Measurements from ENCODE around the gene PCDHB16. TPM values are rescaled to one million over a fixed set of nuclear protein-coding genes. Genes with fewer than 3 reads are reported as not detected.
"Not testable (repeated sequence)": the region's sequence is repeated elsewhere in the genome, so short reads cannot be mapped to it uniquely, and the experiment has no call there.

PCDHB16 gene
- total RNA-seq, 2 donors from 2014 or later: not detected

DNA sequence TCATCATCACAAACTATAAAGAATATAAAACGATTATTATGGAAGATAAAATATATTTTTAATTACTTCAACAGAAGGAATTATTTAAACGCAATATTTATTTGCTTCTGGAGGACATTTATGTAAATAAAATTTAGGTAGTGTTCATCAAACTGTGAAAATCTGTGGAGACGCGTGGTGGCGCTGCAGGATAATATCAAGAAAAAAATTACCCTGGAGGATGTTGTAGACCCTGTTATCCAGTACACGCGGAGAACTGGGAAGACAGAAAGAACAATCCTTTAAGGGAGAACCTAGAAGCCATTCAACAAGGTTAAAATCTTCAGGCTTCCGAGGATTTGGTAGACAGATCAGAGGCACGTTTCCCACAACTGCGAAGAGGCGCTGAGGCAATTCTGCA is 26.3 kb downstream of the PCDHB16 start, which contains the start of gene PCDHB12:
Gene PCDHB12, plus strand, starts transcription at position 242 of the 400 bp plus-strand sequence. CDS start 189 bp downstream, outside the sequence.
- no peak for ATAC-seq
- Mint-ChIP-seq H3K36me3 (peaks cover 17 to 23% of the 10 kb centered on the region in 2 donors), H3K9me3 (peaks cover 4 to 10% of the 10 kb centered on the region in 2 donors), H3K27ac (no peak within 1 kb of the TSS)
- DNase-seq (ENCODE audit: low spot score in 2 of 2): no peak

DNA sequence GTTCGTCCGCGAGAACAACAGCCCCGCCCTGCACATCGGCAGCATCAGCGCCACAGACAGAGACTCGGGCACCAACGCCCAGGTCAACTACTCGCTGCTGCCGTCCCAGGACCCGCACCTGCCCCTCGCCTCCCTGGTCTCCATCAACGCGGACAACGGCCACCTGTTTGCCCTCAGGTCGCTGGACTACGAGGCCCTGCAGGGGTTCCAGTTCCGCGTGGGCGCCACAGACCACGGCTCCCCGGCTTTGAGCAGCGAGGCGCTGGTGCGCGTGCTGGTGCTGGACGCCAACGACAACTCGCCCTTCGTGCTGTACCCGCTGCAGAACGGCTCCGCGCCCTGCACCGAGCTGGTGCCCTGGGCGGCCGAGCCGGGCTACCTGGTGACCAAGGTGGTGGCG is 28.1 kb downstream of the PCDHB16 start:
- peaks cover 12 to 14% of the 10 kb centered on the region in 2 donors for H3K9me3 Mint-ChIP-seq
- not testable (repeated sequence) for ATAC-seq; DNase-seq (ENCODE audit: low spot score in 2 of 2); H3K27ac Mint-ChIP-seq
- peaks cover 27 to 32% of the 10 kb centered on the region in 2 donors for H3K36me3 Mint-ChIP-seq

DNA sequence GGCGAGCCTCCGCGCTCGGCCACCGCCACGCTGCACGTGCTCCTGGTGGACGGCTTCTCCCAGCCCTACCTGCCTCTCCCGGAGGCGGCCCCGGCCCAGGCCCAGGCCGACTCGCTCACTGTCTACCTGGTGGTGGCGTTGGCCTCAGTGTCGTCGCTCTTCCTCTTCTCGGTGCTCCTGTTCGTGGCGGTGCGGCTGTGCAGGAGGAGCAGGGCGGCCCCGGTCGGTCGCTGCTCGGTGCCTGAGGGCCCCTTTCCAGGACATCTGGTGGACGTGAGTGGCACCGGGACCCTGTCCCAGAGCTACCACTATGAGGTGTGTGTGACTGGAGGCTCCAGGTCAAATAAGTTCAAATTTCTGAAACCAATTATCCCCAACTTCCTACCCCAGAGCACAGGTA is 28.7 kb downstream of the PCDHB16 start:
- Mint-ChIP-seq H3K9me3 (peaks cover 13 to 14% of the 10 kb centered on the region in 2 donors), H3K36me3 (peaks cover 30 to 34% of the 10 kb centered on the region in 2 donors)
- H3K27ac Mint-ChIP-seq; DNase-seq (ENCODE audit: low spot score in 2 of 2); ATAC-seq: not testable (repeated sequence)

DNA sequence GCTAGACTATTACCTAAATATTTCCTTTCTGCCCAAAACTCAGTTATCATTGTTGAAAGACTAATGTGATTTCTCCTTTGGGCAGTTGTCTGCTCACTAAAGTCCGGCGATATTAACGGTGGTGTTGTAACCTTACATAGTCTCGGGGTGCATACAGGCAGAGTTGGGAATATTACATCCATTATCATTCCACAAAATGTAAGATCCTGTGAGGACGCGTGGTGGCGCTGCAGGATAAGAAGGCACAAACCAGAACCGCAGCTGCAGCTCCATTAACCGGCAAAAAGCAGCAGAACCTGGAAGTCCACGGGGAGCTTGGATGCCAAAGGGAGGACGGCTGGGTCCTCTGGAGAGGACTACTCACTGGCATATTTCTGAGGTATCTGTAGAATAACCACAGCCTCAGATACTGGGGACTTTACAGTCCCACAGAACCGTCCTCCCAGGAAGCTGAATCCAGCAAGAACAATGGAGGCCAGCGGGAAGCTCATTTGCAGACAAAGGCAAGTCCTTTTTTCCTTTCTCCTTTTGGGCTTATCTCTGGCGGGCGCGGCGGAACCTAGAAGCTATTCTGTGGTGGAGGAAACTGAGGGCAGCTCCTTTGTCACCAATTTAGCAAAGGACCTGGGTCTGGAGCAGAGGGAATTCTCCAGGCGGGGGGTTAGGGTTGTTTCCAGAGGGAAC is 31.6 kb downstream of the PCDHB16 start, which contains the start of gene PCDHB13:
Gene PCDHB13, plus strand, starts transcription at position 264 of the 684 bp plus-strand sequence. Its CDS starts 205 bp downstream, at position 469.
- not testable (repeated sequence) for H3K27ac Mint-ChIP-seq; DNase-seq (ENCODE audit: low spot score in 2 of 2); ATAC-seq
- H3K36me3 Mint-ChIP-seq: peaks cover 38 to 45% of the 10 kb centered on the region in 2 donors
- peaks cover 17 to 19% of the 10 kb centered on the region in 2 donors for H3K9me3 Mint-ChIP-seq

DNA sequence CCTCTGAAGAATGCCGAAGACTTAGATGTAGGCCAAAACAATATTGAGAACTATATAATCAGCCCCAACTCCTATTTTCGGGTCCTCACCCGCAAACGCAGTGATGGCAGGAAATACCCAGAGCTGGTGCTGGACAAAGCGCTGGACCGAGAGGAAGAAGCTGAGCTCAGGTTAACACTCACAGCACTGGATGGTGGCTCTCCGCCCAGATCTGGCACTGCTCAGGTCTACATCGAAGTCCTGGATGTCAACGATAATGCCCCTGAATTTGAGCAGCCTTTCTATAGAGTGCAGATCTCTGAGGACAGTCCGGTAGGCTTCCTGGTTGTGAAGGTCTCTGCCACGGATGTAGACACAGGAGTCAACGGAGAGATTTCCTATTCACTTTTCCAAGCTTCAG is 32.4 kb downstream of the PCDHB16 start:
- H3K27ac Mint-ChIP-seq; DNase-seq (ENCODE audit: low spot score in 2 of 2); ATAC-seq: not testable (repeated sequence)
- Mint-ChIP-seq H3K36me3 (peaks cover 31 to 43% of the 10 kb centered on the region in 2 donors), H3K9me3 (peaks cover 19 to 22% of the 10 kb centered on the region in 2 donors)

DNA sequence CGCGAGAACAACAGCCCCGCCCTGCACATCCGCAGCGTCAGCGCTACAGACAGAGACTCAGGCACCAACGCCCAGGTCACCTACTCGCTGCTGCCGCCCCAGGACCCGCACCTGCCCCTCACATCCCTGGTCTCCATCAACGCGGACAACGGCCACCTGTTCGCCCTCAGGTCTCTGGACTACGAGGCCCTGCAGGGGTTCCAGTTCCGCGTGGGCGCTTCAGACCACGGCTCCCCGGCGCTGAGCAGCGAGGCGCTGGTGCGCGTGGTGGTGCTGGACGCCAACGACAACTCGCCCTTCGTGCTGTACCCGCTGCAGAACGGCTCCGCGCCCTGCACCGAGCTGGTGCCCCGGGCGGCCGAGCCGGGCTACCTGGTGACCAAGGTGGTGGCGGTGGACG is 33.3 kb downstream of the PCDHB16 start:
- not testable (repeated sequence) for DNase-seq (ENCODE audit: low spot score in 2 of 2); ATAC-seq; H3K27ac Mint-ChIP-seq
- Mint-ChIP-seq H3K36me3 (peaks cover 32 to 45% of the 10 kb centered on the region in 2 donors), H3K9me3 (peaks cover 23 to 30% of the 10 kb centered on the region in 2 donors)

DNA sequence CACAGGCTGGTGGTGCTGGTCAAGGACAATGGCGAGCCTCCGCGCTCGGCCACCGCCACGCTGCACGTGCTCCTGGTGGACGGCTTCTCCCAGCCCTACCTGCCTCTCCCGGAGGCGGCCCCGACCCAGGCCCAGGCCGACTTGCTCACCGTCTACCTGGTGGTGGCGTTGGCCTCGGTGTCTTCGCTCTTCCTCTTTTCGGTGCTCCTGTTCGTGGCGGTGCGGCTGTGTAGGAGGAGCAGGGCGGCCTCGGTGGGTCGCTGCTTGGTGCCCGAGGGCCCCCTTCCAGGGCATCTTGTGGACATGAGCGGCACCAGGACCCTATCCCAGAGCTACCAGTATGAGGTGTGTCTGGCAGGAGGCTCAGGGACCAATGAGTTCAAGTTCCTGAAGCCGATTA is 33.8 kb downstream of the PCDHB16 start:
- not testable (repeated sequence) for H3K27ac Mint-ChIP-seq; DNase-seq (ENCODE audit: low spot score in 2 of 2); ATAC-seq
- H3K9me3 Mint-ChIP-seq: peaks cover 25 to 28% of the 10 kb centered on the region in 2 donors
- H3K36me3 Mint-ChIP-seq: peaks cover 29 to 44% of the 10 kb centered on the region in 2 donors

DNA sequence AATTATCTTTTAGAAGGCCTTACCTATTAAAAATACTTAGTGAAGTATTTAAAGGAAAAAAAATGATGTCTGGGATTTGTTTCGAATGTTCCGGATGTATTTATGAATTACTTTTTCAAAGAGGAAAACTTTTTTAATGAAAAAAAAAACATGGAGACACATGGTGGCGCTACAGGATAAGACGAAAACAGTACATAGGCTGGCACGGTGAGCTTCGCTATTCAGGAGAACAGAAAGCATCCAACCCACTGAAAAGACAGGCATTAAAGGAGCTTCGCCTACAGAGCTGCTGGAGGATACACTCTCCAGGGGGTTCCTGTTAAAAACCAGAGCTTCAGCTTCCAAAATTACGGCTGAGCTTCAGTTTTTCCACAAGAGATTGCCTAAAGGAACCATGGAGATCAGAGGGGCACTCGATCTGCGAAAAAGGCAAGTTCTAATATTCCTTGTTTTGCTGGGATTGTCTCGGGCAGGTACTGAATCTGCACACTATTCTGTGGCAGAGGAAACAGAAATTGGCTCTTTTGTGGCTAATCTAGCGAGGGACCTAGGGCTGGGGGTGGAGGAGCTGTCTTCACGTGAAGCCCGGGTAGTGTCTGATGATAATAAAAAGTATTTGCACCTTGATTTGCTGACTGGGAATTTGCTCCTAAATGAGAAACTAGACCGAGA is 41.1 kb downstream of the PCDHB16 start, which contains the start of gene PCDHB14:
Gene PCDHB14, plus strand, starts transcription at position 232 of the 672 bp plus-strand sequence. Its CDS starts 163 bp downstream, at position 395.
- H3K36me3 Mint-ChIP-seq: peaks cover 18 to 46% of the 10 kb centered on the region in 2 donors
- H3K27ac Mint-ChIP-seq: no peak within 1 kb of the TSS
- peaks cover 17 to 21% of the 10 kb centered on the region in 2 donors for H3K9me3 Mint-ChIP-seq
- DNase-seq (ENCODE audit: low spot score in 2 of 2): no peak
- no peak for ATAC-seq

DNA sequence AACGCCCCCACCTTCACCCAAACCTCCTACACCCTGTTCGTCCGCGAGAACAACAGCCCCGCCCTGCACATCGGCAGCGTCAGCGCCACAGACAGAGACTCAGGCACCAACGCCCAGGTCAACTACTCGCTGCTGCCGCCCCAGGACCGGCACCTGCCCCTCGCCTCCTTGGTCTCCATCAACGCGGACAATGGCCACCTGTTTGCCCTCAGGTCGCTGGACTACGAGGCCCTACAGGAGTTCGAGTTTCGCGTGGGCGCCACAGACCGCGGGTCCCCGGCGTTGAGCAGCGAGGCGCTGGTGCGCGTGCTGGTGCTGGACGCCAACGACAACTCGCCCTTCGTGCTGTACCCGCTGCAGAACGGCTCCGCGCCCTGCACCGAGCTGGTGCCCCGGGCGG is 42.7 kb downstream of the PCDHB16 start:
- H3K36me3 Mint-ChIP-seq: peaks cover 18 to 36% of the 10 kb centered on the region in 2 donors
- ATAC-seq; DNase-seq (ENCODE audit: low spot score in 2 of 2); H3K27ac Mint-ChIP-seq: not testable (repeated sequence)
- peaks cover 16 to 20% of the 10 kb centered on the region in 2 donors for H3K9me3 Mint-ChIP-seq

DNA sequence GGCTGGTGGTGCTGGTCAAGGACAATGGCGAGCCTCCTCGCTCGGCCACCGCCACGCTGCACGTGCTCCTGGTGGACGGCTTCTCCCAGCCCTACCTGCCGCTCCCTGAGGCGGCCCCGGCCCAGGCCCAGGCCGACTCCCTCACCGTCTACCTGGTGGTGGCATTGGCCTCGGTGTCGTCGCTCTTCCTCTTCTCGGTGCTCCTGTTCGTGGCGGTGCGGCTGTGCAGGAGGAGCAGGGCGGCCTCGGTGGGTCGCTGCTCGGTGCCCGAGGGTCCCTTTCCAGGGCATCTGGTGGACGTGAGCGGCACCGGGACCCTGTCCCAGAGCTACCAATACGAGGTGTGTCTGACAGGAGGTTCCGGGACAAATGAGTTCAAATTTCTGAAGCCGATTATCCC is 43.2 kb downstream of the PCDHB16 start:
- Mint-ChIP-seq H3K9me3 (peaks cover 12 to 14% of the 10 kb centered on the region in 2 donors), H3K36me3 (peaks cover 12 to 30% of the 10 kb centered on the region in 2 donors)
- not testable (repeated sequence) for DNase-seq (ENCODE audit: low spot score in 2 of 2); H3K27ac Mint-ChIP-seq; ATAC-seq

DNA sequence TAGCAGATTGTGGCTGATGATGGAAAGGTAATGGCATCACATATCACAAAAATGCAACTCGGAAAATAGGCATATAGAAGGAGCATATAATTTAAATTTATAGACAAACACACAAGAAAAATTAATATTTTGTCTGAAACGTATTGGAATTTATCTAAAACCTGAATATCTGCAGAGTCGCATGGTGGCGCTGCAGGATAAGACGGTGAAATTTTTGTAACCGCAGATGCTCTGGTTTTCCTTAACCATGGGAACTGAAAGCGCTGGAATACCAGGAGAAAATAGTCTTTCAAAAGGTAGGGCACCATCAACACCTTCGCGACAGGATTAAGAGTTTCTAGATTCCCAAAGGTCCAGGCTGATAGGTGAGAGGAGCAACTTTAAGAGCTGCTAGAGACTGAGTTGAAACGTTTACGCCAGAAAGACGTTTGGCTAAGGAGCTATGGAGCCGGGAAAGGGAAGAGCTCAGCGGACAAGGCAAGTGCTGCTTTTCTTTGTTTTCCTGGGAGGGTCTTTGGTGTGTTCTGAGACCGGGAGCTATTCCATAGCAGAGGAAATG is 52.0 kb downstream of the PCDHB16 start:
- DNase-seq (ENCODE audit: low spot score in 2 of 2) (no peak), ATAC-seq (no peak)
- H3K36me3 Mint-ChIP-seq: peaks cover 23 to 50% of the 10 kb centered on the region in 2 donors
- H3K27ac Mint-ChIP-seq: peak overlapping the region in 1 of 2 donors; percentile 69
- peaks cover 20 to 34% of the 10 kb centered on the region in 2 donors for H3K9me3 Mint-ChIP-seq

Other genes with a start within 250 kb of the PCDHB16 start
- gene PCDHAC2, start 215.9 kb upstream of the PCDHB16 start, total RNA-seq: not detected
- gene PCDHB1, start 131.0 kb upstream of the PCDHB16 start, total RNA-seq: not detected
- not detected for gene PCDHB2, start 87.8 kb upstream of the PCDHB16 start, total RNA-seq
- gene PCDHB3, start 81.9 kb upstream of the PCDHB16 start, total RNA-seq: not detected
- not detected for gene PCDHB4, start 60.6 kb upstream of the PCDHB16 start, total RNA-seq
- gene PCDHB5, start 47.2 kb upstream of the PCDHB16 start, total RNA-seq: under 1 TPM in 1 of 2 donors, not detected in 1; 0.08 TPM
- not detected for gene PCDHB6, start 32.3 kb upstream of the PCDHB16 start, total RNA-seq
- gene PCDHB7, start 9.7 kb upstream of the PCDHB16 start, total RNA-seq: not detected
- not detected for gene PCDHB8, start 4.6 kb upstream of the PCDHB16 start, total RNA-seq
- gene PCDHB9, start 4.8 kb downstream of the PCDHB16 start, total RNA-seq: not detected
- not detected for gene PCDHB10, start 10.0 kb downstream of the PCDHB16 start, total RNA-seq
- gene PCDHB11, start 17.2 kb downstream of the PCDHB16 start, total RNA-seq: not detected
- gene PCDHB12, start 26.3 kb downstream of the PCDHB16 start, total RNA-seq: not detected
- gene PCDHB13, start 31.5 kb downstream of the PCDHB16 start, total RNA-seq: not detected
- gene PCDHB14, start 41.0 kb downstream of the PCDHB16 start, total RNA-seq: not detected
- not detected for gene PCDHB15, start 63.0 kb downstream of the PCDHB16 start, total RNA-seq
- gene SLC25A2, start 121.7 kb downstream of the PCDHB16 start, total RNA-seq: under 1 TPM in 1 of 2 donors, not detected in 1; 0.23 TPM
- 10 to 100 TPM; 44.7 to 46.7 TPM for gene TAF7, start 138.4 kb downstream of the PCDHB16 start, total RNA-seq
- gene PCDHGA1, start 148.1 kb downstream of the PCDHB16 start, total RNA-seq: under 1 TPM in 1 of 2 donors, not detected in 1; 0.11 TPM
- gene PCDHGA2, start 156.4 kb downstream of the PCDHB16 start, total RNA-seq: not detected
- gene PCDHGA3, start 161.4 kb downstream of the PCDHB16 start, total RNA-seq: not detected
- gene PCDHGB1, start 167.7 kb downstream of the PCDHB16 start, total RNA-seq: not detected
- gene PCDHGA4, start 172.6 kb downstream of the PCDHB16 start, total RNA-seq: not detected
- gene PCDHGB2, start 177.6 kb downstream of the PCDHB16 start, total RNA-seq: under 1 TPM; 0.12 to 0.20 TPM
- under 1 TPM in 1 of 2 donors, not detected in 1; 0.09 TPM for gene PCDHGA5, start 181.8 kb downstream of the PCDHB16 start, total RNA-seq
- gene PCDHGB3, start 187.9 kb downstream of the PCDHB16 start, total RNA-seq: under 1 TPM; 0.09 to 0.14 TPM
- gene PCDHGA6, start 191.5 kb downstream of the PCDHB16 start, total RNA-seq: under 1 TPM; 0.08 to 0.09 TPM
- gene PCDHGA7, start 200.4 kb downstream of the PCDHB16 start, total RNA-seq: not detected
- not detected for gene PCDHGB4, start 205.3 kb downstream of the PCDHB16 start, total RNA-seq
- not detected for gene PCDHGA8, start 210.2 kb downstream of the PCDHB16 start, total RNA-seq
- gene PCDHGB5, start 215.6 kb downstream of the PCDHB16 start, total RNA-seq: under 1 TPM in 1 of 2 donors, not detected in 1; 0.12 TPM
- under 1 TPM in 1 of 2 donors, not detected in 1; 0.23 TPM for gene PCDHGA9, start 220.4 kb downstream of the PCDHB16 start, total RNA-seq
- gene PCDHGB6, start 225.6 kb downstream of the PCDHB16 start, total RNA-seq: under 1 TPM in 1 of 2 donors, not detected in 1; 0.08 TPM
- gene PCDHGA10, start 230.6 kb downstream of the PCDHB16 start, total RNA-seq: not detected
- gene PCDHGB7, start 235.3 kb downstream of the PCDHB16 start, total RNA-seq: under 1 TPM in 1 of 2 donors, not detected in 1; 0.08 TPM
- gene PCDHGA11, start 238.7 kb downstream of the PCDHB16 start, total RNA-seq: under 1 TPM; 0.09 to 0.14 TPM
- under 1 TPM; 0.10 to 0.16 TPM for gene PCDHGA12, start 248.1 kb downstream of the PCDHB16 start, total RNA-seq